Measurements from ENCODE around the gene MED20. TPM values are rescaled to one million over a fixed set of nuclear protein-coding genes. Genes with fewer than 3 reads are reported as not detected.

Gene MED20
- total and polyA plus RNA-seq, 9 donors, result 7.2 to 20.0 (median 13.1) TPM

DNA sequence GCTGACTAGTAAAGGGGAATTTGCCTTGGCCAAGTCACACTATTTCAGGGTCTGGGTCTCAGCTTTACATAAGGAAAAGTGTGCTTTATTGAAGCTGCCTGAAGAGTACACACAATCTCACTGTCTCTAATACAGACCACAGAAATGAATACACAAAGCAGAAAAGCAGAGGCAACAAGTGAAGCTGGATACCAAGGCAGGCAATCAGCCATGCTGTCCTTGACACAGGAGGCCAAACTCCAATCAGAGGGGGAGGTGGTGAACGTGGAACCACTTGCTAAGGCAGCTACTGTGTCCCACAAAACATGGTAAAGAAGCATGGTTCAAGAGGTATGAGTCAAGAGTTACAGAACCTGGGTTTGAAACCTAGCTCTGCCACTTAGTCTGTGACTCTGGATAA, 42.4 kb upstream of the MED20 start:
- H3K27me3 ChIP-seq, result no peaks in the 10 kb centered on the region
- 10 to 33% (median 14%) methylated on average over 1 of the region's 1 CpG for WGBS, 3 donors
- no peak overlapping the region for H3K27ac ChIP-seq
- H3K4me1 ChIP-seq (ENCODE audit: insufficient read depth), result no peaks in the 10 kb centered on the region
- H3K9me3 ChIP-seq, result no peaks in the 10 kb centered on the region
- DNase-seq, result no peak
- H3K36me3 ChIP-seq, result no peaks in the 10 kb centered on the region
- no peak overlapping the region for H3K4me3 ChIP-seq
- TF ChIP-seq CTCF (IDR thresholded peaks at IDR 0.05) (no peak), EP300 (IDR thresholded peaks at IDR 0.05) (no peak), POLR2A (IDR thresholded peaks at IDR 0.05) (no peak)
- intact Hi-C loops (cut with DNase I), result no loop called here

DNA sequence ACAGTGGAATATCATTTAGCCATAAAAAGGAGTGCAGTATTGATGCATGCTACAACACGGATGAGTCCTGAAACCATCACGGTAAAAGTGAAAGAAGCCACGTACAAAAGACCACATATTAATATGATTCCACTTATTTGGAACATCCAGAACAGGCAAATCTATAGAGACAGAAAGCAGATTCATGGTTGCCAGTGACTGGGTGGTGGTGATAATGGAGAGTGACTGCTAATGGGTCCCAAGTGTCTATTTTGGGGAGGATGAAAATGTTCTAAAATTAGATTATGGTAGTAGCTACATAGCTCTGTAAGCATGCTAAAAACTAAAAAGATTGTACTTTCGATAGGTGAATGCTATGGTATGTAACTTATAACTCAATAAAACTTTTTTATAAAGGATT, 39.1 kb upstream of the MED20 start:
- TF ChIP-seq CTCF (IDR thresholded peaks at IDR 0.05) (no peak), POLR2A (IDR thresholded peaks at IDR 0.05) (no peak), EP300 (IDR thresholded peaks at IDR 0.05) (no peak)
- Histone ChIP-seq H3K27ac (no peak overlapping the region), H3K4me3 (no peak overlapping the region), H3K36me3 (no peaks in the 10 kb centered on the region), H3K27me3 (no peaks in the 10 kb centered on the region), H3K9me3 (no peaks in the 10 kb centered on the region), H3K4me1 (ENCODE audit: insufficient read depth) (no peaks in the 10 kb centered on the region)
- WGBS, 3 donors, result 93 to 95% (median 95%) methylated on average over 4 of the region's 4 CpGs
- no peak for DNase-seq
- intact Hi-C loops (cut with DNase I), result no loop called here

GRCh38 chr6:41958022-41958856, 37.3 kb upstream of the MED20 start:
- no peaks in the 10 kb centered on the region for H3K27me3 ChIP-seq
- H3K36me3 ChIP-seq, result no peaks in the 10 kb centered on the region
- TF ChIP-seq EP300 (IDR thresholded peaks at IDR 0.05), result no peak
- no peak for TF ChIP-seq POLR2A (IDR thresholded peaks at IDR 0.05)
- TF ChIP-seq CTCF (IDR thresholded peaks at IDR 0.05), result no peak
- H3K9me3 ChIP-seq, result no peaks in the 10 kb centered on the region
- H3K27ac ChIP-seq, result no peak overlapping the region
- H3K4me1 ChIP-seq (ENCODE audit: insufficient read depth), result no peaks in the 10 kb centered on the region
- H3K4me3 ChIP-seq, result no peak overlapping the region
- WGBS, 3 donors, result 95 to 97% (median 96%) methylated on average over 6 of the region's 6 CpGs
- intact Hi-C loops (cut with DNase I), result no loop called here
- DNase-seq, result no peak

- no peak overlapping the region for H3K4me3 ChIP-seq
- TF ChIP-seq EP300 (IDR thresholded peaks at IDR 0.05) (no peak), CTCF (IDR thresholded peaks at IDR 0.05) (no peak), POLR2A (IDR thresholded peaks at IDR 0.05) (no peak)
- no peaks in the 10 kb centered on the region for H3K36me3 ChIP-seq
- DNase-seq, result no peak
- no peaks in the 10 kb centered on the region for H3K4me1 ChIP-seq (ENCODE audit: insufficient read depth)
- no peaks in the 10 kb centered on the region for H3K27me3 ChIP-seq
- no peak overlapping the region for H3K27ac ChIP-seq
- no peaks in the 10 kb centered on the region for H3K9me3 ChIP-seq
- 61 to 67% (median 67%) methylated on average over 4 of the region's 4 CpGs for WGBS, 3 donors
- intact Hi-C loops (cut with DNase I), result no loop called here
These were observed 36.2 kb upstream of the MED20 start for GRCh38 chr6:41957117-41957516.
